Right atrium auricular region (tissue), 2 donors: ENCODE measurements around the gene FCHSD2. TPM values are rescaled to one million over a fixed set of nuclear protein-coding genes. Genes with fewer than 3 reads are reported as not detected.

Experiments used
- DNase-seq: peaks from one replicate; pipeline ENCODE4 v3.0.0-alpha.2; 2019; ENCODE audit warnings: low spot score
- H3K27ac ChIP-seq, 2 donors: fragments of 200-600 bp; sonication (generic); 1 replicate in 1 of 2; 2 replicates in 1 of 2; pipeline ENCODE4 v1.5.1; 2016 to 2019
- H3K27me3 ChIP-seq, 2 donors: fragments of 200-600 bp; sonication (generic); one replicate each; pipeline versions ENCODE4 v1.5.1 to v1.6.0; 2017 to 2019
- H3K36me3 ChIP-seq: fragments of 200-600 bp; sonication (generic); one replicate; pipeline ENCODE4 v1.5.1; 2016
- H3K4me1 ChIP-seq, 2 donors: fragments of 200-600 bp; sonication (generic); one replicate each; pipeline versions ENCODE4 v1.5.1 to v1.6.0; 2017 to 2019
- H3K4me3 ChIP-seq, 2 donors: fragments of 200-600 bp; sonication (generic); 1 replicate in 1 of 2; 2 replicates in 1 of 2; pipeline ENCODE4 v1.5.1; 2017 to 2019; ENCODE audit warnings: mild to moderate bottlenecking in 1 of 2, moderate library complexity in 1 of 2
- H3K9me3 ChIP-seq, 2 donors: fragments of 200-600 bp; sonication (generic); one replicate each; pipeline ENCODE4 v1.5.1; 2019
- CTCF ChIP-seq, 2 donors: fragments of 200-600 bp; sonication (generic); IDR thresholded peaks; one replicate each; pipeline ENCODE4 v1.5.1; 2019; ENCODE audit warnings: antibody characterized with exemption in 2 of 2
- total RNA-seq, 2 donors: library from RNA; depleted of rRNA; stranded (reverse); fragments of >200 nt; gene quantifications; one replicate each; pipeline ENCODE4 v1.1.0, GENCODE V29; 2016

Gene FCHSD2
- total RNA-seq, 2 donors from 2014 or later, result 23.9 to 24.0 TPM

DNA sequence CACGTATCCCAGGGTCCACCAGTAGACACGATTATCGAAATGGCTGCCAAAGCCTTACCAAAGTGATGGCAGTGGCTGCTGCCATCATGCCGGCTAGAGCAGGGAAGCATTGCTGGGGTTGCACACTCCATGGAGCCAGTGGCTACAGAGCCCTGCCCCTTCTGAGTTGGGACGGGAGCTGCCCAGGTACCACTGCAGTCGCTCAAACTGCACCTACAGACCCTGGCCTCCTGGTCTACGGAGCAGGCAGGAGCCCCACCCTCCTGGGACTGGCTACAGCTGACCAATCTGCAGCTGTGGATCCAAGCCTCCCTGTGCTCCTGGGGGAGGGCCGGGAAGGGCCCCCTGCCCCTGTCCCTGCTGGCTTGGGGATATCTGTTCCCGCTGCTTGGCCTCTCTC lies 216.5 kb downstream of the FCHSD2 start:
- DNase-seq, result no peak
- no peak for TF ChIP-seq CTCF (IDR thresholded peaks at IDR 0.05)
- Histone ChIP-seq H3K27ac (no peak overlapping the region), H3K4me3 (no peak overlapping the region), H3K36me3 (peaks cover 5% of the 10 kb centered on the region), H3K4me1 (peaks cover 0 to 32% of the 10 kb centered on the region in 2 donors), H3K9me3 (no peaks in the 10 kb centered on the region), H3K27me3 (no peaks in the 10 kb centered on the region)

DNA sequence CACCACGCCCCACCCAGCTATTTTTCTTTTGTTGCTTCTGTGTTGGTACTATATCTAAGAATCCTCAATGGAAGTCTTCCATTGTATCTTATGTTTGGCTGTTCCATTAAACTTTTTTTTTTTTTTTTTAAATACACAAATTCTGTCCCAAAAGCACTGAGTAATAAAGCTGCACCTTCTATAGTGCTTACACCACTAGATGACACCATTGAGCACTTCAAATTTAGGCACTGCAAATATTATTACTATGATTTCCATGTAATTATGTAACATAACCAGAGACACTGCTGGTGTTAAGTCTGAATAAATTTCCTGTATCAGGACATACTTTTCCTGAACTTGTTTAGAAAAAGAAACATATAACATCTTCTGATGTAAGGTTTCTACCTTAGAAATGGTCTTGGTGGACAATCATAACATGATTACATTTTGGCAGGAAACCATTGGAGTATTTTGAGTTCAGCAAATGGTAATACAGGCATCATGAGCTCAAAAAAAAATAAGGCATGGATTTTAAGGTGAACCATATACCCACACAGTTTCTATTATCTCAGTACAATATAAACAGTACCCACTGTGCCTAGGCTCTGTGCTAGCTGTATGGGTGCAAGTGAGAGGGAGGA lies 217.4 kb downstream of the FCHSD2 start:
- Histone ChIP-seq H3K4me1 (peaks cover 0 to 39% of the 10 kb centered on the region in 2 donors), H3K27me3 (no peaks in the 10 kb centered on the region), H3K36me3 (peaks cover 5% of the 10 kb centered on the region), H3K27ac (no peak overlapping the region), H3K9me3 (no peaks in the 10 kb centered on the region), H3K4me3 (no peak overlapping the region)
- TF ChIP-seq CTCF (IDR thresholded peaks at IDR 0.05), result peak; percentile 36 to 68
- DNase-seq, result no peak

- Histone ChIP-seq H3K27ac (no peak overlapping the region), H3K27me3 (no peaks in the 10 kb centered on the region), H3K4me3 (no peak overlapping the region), H3K9me3 (no peaks in the 10 kb centered on the region), H3K36me3 (peaks cover 5% of the 10 kb centered on the region), H3K4me1 (peaks cover 0 to 25% of the 10 kb centered on the region in 2 donors)
- no peak for DNase-seq
- TF ChIP-seq CTCF (IDR thresholded peaks at IDR 0.05), result no peak
Observed at GRCh38 chr11:72921028-72921716, 220.9 kb downstream of the FCHSD2 start.

- Histone ChIP-seq H3K4me1 (peaks cover 0 to 23% of the 10 kb centered on the region in 2 donors), H3K27ac (no peak overlapping the region)
Observed at GRCh38 chr11:72920001-72920400, 222.1 kb downstream of the FCHSD2 start.

DNA sequence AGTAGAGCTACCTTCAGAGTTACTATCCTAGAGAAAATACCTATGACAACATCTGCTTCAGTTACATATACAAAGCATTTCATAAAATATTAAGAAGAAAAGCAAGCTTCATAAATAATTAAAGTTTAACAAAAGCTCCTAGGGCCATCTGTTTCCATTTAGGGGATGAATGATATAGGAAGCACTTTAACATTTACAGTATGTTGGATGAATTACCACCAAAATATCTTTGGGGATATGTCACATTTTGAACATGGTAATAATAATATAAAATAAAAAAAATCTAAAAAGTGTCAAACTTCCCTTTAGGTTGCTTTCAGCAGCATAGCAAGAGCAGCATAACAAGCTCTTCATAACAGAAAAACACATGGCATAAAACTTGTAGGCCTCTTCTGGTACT lies 223.3 kb downstream of the FCHSD2 start:
- TF ChIP-seq CTCF (IDR thresholded peaks at IDR 0.05), result no peak
- Histone ChIP-seq H3K9me3 (no peaks in the 10 kb centered on the region), H3K36me3 (peaks cover 5% of the 10 kb centered on the region), H3K27me3 (no peaks in the 10 kb centered on the region), H3K4me1 (peaks cover 0 to 20% of the 10 kb centered on the region in 2 donors), H3K4me3 (no peak overlapping the region), H3K27ac (no peak overlapping the region)
- DNase-seq, result no peak

More at GRCh38 chr11:72920001-72920400, 222.1 kb downstream of the FCHSD2 start:
- no peak overlapping the region for H3K4me3 ChIP-seq
- H3K9me3 ChIP-seq, result no peaks in the 10 kb centered on the region
- peaks cover 5% of the 10 kb centered on the region for H3K36me3 ChIP-seq
- H3K27me3 ChIP-seq, result no peaks in the 10 kb centered on the region
- no peak for DNase-seq
- no peak for TF ChIP-seq CTCF (IDR thresholded peaks at IDR 0.05)
